ENCODE data around the gene TMEM192. TPM values are rescaled to one million over a fixed set of nuclear protein-coding genes. Genes with fewer than 3 reads are reported as not detected.
A peak's percentile ranks its signal among the peaks of the same experiment; 100 is the strongest.
"Not testable (repeated sequence)": the region's sequence is repeated elsewhere in the genome, so short reads cannot be mapped to it uniquely, and the experiment has no call there.

The TMEM192 gene
- polyA plus RNA-seq (ENCODE audit: insufficient read length in 4 of 4) = 10 to 100 TPM; 25.7 to 36.4 (median 32.0) TPM

DNA sequence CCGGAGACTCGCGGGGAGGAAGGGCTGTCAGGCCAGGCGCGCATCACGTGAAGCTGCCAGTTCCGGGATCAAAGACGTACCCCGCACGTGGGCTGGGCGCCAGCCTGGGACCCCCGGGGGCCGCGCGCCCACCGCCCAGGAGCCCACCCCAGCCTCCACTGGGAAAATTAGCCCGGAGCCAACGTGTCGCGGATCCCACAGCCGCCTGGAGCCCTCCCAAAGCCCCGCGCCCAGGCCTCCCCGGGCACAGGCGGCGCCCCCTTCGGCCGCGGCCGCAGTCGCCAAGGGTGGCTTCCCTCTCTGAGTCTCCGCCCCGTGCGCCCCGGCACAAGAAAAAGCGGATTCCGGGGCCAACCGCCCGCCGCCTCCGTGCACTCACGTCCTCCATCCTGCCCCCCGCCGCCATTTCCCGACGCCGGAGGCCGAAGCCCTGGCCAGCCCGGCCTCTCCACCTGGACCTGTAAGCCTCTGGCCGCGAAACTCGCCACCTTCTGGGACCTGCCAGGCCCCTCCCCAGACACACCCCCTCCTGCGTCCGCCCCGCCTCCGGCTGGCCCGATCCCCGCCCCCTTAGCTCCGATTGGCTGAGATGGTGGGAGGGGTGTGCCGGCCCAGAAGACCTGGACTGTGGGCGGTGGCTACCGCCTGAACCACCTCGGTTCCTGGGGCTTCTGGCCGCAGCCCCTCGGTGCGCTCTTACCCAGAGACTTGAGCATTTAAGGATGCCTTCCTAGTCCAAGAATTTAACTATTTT lies at the start of gene TMEM192:
Gene TMEM192, minus strand, starts transcription at position 493 of the 754 bp plus-strand sequence. Its CDS starts 87 bp downstream, at position 406.
- DNase-seq (ENCODE audit: low read depth in 4 of 4, low spot score in 2 of 4) = peak in 3 of 4 donors; percentile 81 to 90 (median 88)

DNA sequence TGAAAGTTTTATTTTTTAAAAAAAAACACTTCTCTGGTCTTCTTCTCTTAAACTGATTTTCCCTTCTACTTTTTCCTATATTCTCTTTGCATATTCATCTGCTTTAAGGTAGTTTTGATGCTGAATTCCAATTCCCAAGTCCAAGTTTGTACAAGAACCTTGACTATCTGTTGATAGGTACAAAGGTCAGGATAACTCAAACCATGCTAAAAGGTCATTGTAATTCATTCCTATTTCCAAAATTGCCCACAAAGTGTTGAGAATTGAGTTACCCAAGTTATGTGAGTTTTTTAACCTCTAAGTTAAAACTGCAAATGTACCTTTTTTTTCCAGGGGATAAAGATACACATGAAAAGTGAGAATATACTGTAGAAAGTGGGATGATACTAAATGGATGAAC lies 46.1 kb upstream of the TMEM192 start:
- DNase-seq (ENCODE audit: low read depth in 4 of 4, low spot score in 2 of 4) = no peak

GRCh38 chr4:165156906-165157305 lies 44.2 kb upstream of the TMEM192 start:
- no peak for DNase-seq (ENCODE audit: low read depth in 4 of 4, low spot score in 2 of 4)

DNA sequence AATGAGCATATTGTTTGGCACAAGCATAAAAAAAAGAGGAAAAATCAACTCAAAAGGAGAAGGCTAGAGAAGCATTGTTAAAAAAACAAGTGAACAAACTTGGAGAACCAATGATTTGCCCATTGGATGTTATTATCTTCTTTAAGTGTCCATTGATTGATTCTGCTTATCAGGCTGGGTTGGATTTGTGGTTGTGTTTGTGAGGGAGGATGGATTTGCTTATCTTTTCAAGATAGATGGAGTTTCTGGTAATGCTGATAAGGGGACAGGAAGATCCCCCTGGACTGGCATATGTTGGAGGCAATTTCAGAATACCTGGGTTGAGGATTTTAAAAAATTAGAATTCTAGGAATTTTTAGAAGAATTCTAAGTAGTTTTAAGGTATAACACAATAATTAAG lies 41.8 kb upstream of the TMEM192 start:
- DNase-seq (ENCODE audit: low read depth in 4 of 4, low spot score in 2 of 4) = no peak

- DNase-seq (ENCODE audit: low read depth in 4 of 4, low spot score in 2 of 4) = no peak
These were observed 39.9 kb upstream of the TMEM192 start for GRCh38 chr4:165152527-165152926.

GRCh38 chr4:165151734-165152133 lies 39.1 kb upstream of the TMEM192 start:
- no peak for DNase-seq (ENCODE audit: low read depth in 4 of 4, low spot score in 2 of 4)

- no peak for DNase-seq (ENCODE audit: low read depth in 4 of 4, low spot score in 2 of 4)
These were observed 37.9 kb upstream of the TMEM192 start for GRCh38 chr4:165150545-165150944.

DNA sequence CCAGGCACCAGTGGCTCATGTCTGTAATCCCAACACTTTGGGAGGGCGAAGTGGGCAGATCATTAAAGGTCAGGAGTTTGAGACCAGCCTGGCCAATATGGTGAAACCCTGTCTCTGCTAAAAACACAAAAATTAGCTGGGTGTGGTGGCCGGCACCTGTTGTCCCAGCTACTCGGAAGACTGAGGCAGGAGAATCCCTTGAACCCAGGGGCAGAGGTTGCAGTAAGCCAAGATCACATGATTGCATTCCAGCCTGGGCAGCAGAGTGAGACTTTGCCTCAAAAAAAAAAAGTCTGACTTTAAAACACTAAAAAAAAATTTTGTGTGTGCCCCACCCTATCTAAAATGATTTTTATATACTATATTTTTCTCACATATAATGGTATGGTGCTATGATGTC lies 26.2 kb upstream of the TMEM192 start:
- no peak for DNase-seq (ENCODE audit: low read depth in 4 of 4, low spot score in 2 of 4)

GRCh38 chr4:165137205-165137604 lies 24.5 kb upstream of the TMEM192 start:
- DNase-seq (ENCODE audit: low read depth in 4 of 4, low spot score in 2 of 4) = no peak

DNA sequence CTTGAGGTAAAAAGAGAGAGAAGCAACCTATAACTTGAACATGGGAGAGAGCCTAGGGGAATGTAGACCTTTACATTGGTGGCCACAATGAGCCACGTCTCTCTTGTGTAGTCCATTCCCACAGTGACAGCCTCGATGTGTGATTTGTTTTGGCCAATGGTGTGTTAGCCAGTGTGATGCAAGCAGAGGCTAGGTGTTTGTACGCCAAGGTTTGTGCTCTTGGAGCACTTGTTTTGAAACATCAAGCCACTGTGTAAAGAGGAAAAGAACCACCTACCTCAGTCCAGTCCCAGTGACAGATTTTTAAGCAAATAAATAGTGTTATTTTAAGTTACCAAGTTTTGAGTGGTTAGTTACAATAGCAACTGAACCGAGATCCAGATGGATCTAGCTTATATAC lies 23.9 kb upstream of the TMEM192 start:
- DNase-seq (ENCODE audit: low read depth in 4 of 4, low spot score in 2 of 4) = no peak

DNA sequence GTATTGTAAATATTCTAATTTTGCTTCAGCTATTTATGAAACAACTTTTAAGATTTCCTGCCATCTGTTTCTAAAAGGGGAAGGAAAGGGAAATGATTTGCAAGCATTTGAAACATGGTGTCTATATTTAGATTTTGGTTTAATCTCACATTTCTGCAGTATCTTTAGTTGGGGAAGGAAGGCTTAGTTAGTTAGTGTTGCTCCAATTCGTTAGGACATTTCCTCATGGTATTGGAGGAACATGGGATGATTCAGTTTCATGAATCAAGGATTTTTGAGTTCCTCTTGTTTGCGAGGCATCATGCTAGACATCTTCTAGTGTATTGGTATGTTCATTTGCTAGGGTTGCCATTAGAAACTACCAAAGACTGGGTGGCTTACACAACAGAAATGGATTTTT lies 20.5 kb upstream of the TMEM192 start:
- no peak for DNase-seq (ENCODE audit: low read depth in 4 of 4, low spot score in 2 of 4)

- peak in 2 of 4 donors; percentile 26 to 49 for DNase-seq (ENCODE audit: low read depth in 4 of 4, low spot score in 2 of 4)
These were observed 18.7 kb upstream of the TMEM192 start for GRCh38 chr4:165131247-165131832.

DNA sequence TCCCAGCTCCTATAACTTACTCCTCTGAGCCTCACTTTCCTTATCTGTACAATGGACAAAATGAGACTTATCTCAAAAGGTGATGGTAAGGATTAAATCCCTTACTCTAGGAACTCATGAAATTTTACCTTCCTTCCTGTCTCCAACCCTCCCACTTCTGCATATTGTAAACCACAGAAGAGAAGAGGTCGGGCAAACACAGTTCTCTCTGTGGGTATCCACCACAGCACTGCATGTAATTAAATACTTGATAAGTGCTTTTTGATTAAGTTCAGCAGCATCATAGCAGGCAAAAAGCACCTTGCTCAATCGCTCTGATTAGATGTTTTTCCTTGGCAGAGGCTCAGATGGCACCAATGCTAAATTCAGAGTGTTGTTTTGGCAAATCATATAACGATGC lies 17.3 kb upstream of the TMEM192 start:
- DNase-seq (ENCODE audit: low read depth in 4 of 4, low spot score in 2 of 4) = no peak

DNA sequence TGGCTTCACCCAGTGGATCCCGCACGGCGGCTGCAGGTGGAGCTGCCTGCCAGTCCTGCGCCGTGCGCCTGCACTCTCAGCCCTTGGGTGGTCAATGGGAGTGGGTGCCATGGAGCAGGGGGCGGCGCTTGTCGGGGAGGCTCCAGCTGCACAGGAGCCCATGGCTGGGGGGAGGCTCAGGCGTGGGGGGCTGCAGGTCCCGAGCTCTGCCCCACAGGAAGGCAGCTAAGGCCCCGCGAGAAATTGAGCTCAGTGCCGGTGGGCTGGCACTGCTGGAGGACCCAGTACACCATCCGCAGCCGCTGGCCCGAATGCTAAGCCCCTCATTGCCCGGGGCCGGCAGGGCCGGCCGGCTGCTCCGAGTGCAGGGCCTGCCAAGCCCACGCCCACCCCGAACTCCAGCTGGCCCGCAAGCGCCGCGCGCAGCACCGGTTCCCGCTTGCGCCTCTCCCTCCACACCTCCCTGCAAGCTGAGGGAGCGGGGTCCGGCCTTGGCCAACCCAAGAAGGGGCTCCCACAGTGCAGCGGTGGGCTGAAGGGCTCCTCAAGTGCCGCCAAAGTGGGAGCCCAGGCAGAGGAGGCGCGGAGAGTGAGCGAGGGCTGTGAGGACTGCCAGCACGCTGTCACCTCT lies 13.3 kb upstream of the TMEM192 start:
- not testable (repeated sequence) for DNase-seq (ENCODE audit: low read depth in 4 of 4, low spot score in 2 of 4)

DNA sequence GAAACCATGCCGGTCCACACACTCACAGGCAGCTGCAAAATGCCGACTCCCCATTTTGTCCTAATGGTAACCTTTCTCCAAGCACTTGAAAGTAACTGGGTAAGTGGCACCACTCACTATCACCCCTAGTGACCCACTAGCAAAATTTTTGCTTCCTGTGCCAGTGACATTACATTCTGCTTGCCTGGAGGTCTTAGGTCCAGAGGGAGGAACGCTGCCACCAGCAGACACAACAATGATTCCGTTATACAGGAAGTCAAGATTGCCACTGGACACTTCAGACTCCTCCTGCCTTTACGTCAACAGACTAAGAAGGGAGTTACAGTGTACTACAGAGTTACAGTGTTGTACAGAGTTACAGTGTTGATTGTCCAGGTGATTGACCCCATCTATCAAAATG lies 11.8 kb upstream of the TMEM192 start:
- DNase-seq (ENCODE audit: low read depth in 4 of 4, low spot score in 2 of 4) = no peak

DNA sequence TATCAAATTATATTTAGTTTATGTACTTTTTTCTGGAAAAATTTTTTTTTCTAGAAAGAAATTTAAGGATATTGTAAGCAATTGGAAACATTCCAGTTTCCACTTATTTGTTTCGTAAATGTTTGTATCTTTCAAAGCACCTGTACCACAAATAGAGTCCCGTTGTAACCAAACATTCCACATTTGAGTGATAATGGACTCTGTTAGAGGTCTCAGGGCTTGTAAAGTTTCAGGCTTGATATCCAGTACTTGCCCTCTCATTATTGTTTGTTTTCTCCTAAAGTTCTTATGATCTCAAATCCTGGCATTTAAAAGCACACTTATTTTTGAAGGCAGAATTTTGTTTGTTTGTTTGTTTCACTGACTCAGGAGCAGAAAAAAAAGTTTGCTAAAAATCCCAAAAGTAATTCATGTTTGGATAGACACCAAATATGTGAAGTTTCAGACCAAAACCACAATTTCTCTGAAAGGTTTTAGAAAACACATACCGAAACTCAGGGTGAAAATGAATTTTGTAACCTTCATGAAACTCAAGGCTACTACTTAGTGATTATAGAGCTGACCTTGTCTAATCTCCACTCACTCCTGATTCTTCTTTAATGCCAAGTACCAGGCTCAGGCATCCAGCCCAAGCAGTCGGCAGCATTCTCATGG lies 5.7 kb upstream of the TMEM192 start:
- no peak for DNase-seq (ENCODE audit: low read depth in 4 of 4, low spot score in 2 of 4)

- DNase-seq (ENCODE audit: low read depth in 4 of 4, low spot score in 2 of 4) = no peak
These were observed 2.6 kb upstream of the TMEM192 start for GRCh38 chr4:165115301-165115700.

DNA sequence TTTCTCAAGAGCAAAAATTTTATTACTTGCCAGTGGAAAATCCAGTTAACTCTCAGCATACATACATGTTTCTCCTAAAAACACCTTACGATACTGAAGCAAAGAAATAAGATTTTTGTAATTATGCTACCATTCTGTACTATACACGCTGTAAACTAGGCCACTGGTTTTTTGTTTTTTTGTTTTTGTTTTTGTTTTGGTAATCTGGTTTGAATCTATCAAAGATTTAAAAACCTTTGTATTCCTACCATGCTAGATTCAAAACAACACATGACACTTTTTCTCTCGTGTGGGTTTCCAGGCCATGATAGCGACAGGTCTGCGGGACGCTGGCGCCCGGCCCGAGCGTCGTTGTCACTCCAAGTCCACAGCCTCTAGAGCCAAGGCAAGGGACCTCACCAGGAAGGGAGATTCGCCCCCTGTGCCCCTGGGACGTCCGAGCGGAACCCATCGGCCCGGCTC lies 723 bp downstream of the TMEM192 start:
- no peak for DNase-seq (ENCODE audit: low read depth in 4 of 4, low spot score in 2 of 4)

DNA sequence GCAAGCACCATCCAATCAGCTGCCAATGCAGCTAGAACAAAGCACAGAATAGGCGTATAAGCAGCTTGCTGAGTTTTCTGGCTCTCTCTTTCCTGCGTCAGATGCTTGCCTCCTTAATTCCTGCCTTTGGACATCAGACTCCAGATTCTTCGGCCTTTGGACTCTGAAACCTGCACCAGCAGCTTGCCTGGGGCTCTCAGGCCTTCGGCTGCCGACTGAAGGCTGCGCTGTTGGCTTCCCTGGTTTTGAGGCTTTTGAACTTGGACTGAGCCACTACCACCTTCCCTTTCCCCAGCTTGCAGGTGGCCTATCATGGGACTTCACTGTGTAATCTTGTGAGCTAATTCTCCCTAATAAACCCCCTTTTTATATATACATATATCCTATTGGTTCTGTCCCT lies 6.1 kb downstream of the TMEM192 start:
- no peak for DNase-seq (ENCODE audit: low read depth in 4 of 4, low spot score in 2 of 4)

GRCh38 chr4:165101641-165102040 lies 11.0 kb downstream of the TMEM192 start:
- no peak for DNase-seq (ENCODE audit: low read depth in 4 of 4, low spot score in 2 of 4)

DNA sequence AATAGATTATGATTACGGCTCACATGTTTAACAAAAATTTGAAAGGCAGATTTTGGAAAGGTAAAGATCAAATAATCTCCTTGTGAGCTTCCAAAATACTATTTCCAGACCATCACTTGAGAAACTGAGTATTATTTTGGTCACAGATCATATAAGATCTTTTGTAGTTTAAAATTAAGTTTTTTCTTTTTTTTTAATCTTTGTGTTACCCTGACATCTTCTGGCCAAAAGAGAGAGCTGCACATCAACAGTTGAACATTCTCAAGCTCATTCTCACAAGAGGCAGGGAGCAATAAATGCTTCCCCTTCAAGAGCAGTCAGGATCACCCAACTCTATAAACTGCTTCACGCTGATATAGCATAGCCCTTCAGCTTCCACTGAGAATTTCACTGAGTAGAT lies 15.9 kb downstream of the TMEM192 start:
- no peak for DNase-seq (ENCODE audit: low read depth in 4 of 4, low spot score in 2 of 4)

Measured in left renal cortex interstitium (tissue), 4 donors.